Measurements from ENCODE around the gene NUMBL.

The NUMBL gene

DNA sequence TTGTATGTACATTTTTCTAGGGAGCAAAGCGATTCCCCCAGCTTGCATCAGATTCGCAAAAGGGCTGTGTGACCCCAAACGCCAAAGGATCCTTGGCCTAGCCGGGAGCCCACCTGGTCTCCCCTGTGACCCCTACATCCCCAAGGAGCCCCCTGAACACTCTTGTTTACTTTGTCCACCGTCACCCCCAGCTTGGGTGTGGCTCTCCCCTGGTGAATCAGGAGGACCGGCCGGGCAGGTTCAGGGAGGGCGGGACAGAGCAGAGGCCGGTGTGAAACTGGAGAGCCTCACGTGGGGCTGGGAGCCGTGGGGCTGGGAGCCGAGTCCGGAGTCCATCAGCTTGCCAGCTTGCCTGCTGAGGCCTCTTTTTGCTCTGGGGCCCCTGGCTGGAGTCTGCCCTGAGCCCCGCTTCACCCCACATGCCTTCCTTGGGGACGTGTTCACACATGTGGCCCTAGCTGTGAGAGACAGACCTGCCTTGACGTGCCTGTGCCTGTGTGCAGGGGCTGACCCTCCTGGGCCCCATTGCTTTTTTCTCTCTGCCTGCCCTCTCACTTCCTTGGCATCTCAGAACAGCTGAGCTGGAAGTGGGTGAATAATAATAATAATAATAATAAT is 28.4 kb upstream of the NUMBL start:
- H3K27ac ChIP-seq: peak overlapping the region; percentile 94
- TF ChIP-seq, protein P1, sequence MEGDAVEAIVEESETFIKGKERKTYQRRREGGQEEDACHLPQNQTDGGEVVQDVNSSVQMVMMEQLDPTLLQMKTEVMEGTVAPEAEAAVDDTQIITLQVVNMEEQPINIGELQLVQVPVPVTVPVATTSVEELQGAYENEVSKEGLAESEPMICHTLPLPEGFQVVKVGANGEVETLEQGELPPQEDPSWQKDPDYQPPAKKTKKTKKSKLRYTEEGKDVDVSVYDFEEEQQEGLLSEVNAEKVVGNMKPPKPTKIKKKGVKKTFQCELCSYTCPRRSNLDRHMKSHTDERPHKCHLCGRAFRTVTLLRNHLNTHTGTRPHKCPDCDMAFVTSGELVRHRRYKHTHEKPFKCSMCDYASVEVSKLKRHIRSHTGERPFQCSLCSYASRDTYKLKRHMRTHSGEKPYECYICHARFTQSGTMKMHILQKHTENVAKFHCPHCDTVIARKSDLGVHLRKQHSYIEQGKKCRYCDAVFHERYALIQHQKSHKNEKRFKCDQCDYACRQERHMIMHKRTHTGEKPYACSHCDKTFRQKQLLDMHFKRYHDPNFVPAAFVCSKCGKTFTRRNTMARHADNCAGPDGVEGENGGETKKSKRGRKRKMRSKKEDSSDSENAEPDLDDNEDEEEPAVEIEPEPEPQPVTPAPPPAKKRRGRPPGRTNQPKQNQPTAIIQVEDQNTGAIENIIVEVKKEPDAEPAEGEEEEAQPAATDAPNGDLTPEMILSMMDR (conservative IDR thresholded peaks at IDR 0.05): no peak

DNA sequence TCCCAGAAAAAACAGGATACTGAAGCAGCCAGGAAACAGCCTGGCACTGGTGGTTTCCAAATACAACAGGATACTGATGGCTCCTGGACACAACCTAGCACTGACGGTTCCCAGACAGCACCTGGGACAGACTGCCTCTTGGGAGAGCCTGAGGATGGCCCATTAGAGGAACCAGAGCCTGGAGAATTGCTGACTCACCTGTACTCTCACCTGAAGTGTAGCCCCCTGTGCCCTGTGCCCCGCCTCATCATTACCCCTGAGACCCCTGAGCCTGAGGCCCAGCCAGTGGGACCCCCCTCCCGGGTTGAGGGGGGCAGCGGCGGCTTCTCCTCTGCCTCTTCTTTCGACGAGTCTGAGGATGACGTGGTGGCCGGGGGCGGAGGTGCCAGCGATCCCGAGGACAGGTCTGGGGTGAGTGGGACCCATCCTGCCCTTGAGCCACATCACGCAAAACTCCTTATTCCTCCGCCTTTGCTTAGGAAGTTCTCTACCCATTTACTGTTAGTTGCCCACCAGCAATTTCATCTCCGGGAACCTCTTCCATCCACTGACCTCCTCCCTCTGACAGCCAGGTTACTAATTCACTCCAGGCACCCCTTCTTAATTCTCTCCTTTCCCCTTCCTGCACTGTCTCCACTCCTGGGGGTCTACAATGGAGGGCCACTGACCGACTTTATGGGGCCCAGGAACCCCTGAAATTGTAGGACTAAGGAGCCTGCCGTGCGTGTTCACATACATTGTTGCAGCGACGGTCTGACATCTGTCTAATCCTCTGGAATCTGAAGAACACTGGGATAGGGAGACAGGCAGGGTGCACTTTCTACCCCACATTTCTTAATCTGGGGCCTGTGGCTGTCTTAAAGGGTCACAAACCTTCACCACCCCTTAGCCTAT is 27.7 kb upstream of the NUMBL start:
- TF ChIP-seq, protein P1 (conservative IDR thresholded peaks at IDR 0.05): no peak
- peak overlapping the region; percentile 94 for H3K27ac ChIP-seq

DNA sequence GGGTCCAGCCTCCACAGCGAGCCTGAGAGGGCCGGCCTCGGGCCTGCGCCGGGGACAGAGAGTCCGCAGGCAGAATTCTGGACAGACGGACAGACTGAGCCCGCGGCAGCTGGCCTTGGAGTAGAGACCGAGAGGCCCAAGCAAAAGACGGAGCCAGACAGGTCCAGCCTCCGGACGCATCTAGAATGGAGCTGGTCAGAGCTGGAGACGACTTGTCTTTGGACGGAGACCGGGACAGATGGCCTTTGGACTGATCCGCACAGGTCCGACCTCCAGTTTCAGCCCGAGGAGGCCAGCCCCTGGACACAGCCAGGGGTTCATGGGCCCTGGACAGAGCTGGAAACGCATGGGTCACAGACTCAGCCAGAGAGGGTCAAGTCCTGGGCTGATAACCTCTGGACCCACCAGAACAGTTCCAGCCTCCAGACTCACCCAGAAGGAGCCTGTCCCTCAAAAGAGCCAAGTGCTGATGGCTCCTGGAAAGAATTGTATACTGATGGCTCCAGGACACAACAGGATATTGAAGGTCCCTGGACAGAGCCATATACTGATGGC is 27.0 kb upstream of the NUMBL start:
- peak overlapping the region; percentile 94 for H3K27ac ChIP-seq
- TF ChIP-seq, protein P1 (conservative IDR thresholded peaks at IDR 0.05): peak; percentile 16; the same call in 1 of the 2 replicates

DNA sequence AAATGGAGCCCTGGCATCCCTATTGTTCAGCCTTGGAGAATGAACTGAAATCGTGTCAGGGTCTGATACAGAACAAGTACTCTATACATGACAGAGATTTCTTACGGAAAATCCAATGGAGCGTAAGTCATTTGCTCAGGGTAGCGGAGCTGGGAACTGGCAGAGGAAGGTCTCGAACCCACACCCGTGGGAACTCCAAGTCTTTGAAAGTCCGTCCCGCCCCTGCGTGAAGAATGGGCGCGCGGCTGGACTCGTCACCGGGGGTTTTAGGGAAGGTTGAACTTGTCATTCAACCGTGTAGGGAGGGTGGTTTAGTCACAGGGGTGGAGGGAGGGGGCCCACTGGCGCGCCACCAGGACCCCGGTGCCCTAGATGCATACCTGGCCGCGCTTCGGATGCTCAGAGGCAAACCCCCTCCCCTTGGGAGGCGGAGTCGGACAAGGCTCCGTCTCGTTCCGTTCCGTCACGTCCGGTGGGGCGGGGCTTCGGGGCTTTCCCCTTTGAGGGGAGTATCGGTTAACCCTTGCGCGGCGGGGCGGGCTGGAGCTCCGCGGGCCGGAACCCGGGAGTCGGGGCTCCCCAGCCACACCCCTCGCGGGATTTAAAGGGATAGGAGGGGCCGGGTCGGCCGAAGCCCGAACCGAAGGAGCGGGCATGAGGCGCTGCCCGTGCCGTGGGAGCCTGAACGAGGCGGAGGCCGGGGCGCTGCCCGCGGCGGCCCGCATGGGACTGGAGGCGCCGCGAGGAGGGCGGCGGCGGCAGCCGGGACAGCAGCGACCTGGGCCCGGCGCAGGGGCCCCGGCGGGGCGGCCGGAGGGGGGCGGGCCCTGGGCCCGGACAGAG is 26.3 kb upstream of the NUMBL start, which contains the start of the genes COQ8B and ITPKC:
Gene COQ8B, minus strand, starts transcription at position 405 of the 843 bp plus-strand sequence. CDS start 2,254 bp downstream, outside the sequence.
Gene ITPKC, plus strand, starts transcription at position 631 of the 843 bp plus-strand sequence. Its CDS starts 24 bp downstream, at position 655.
- TF ChIP-seq, protein P1 (conservative IDR thresholded peaks at IDR 0.05): peak; percentile 52
- peak within 1 kb of the TSS; percentile 94 for H3K27ac ChIP-seq

DNA sequence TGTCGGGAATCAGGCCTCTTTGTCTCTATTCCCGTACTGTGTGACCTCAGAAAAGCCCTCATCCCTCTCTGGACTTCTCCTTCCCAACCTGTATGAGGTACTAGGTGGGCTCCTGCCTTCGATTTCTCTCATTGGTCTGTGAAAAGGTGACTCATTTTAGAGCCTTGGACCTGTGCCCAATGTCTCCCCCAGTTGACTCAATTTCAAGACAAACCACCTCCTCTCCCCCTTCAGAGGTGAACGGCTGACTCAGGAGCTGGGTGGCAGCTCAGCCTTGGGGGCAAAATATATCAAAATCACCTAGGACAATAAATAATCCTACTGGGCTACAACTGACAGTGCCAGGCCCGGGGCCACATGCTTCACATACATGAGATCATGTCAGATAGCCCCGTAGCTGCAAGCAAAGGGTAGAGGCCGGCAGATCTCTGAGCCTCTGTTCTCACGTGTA is 25.6 kb upstream of the NUMBL start:
- TF ChIP-seq, protein P1 (conservative IDR thresholded peaks at IDR 0.05): no peak

DNA sequence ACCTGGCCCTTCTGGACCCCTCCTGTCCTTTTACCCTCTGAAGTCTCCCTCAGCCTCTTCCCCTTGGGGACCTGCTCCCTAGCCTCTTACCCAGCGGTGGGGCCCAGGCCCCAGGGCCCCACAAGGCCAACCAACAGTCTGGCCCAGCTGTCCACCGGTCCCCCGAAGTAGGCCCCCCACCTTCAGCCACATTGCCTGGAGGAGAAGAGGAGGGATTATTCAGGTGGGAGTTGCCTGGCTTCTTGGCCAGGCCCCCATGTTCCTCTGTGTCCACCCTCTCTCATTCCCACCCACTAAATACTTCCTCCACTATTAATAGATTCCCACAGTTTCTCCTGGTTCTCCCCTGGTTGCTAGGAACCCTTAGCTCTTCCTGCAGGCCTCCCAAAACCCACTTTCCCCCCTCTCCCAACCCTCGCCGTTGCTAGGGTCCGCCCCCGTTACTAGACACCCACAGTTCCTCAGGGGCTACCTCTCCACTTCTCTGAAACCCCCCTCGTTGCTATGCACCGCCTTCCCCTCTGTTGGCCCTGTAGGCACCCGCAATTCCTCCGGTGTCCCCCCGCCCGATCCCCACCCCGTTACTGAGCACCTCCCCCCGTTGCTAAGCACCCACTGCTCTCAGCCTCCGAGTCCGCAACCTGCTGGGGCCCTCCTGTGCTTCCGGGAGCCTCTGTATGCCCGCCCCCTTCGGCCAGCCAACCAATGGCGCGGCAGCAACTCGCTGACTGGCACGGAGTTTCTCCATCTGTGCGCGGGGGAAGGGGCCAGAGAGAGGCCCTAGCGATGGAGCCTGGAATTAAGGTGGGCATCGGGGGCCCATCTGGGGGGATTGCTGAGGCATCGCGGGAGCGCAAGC is 24.2 kb upstream of the NUMBL start:
- TF ChIP-seq, protein P1 (conservative IDR thresholded peaks at IDR 0.05): 0 out of 2 replicates have a peak, but pooled peaks have one; percentile 6
- H3K27ac ChIP-seq: peak overlapping the region; percentile 94

More for the DNA sequence above, 25.6 kb upstream of the NUMBL start:
- peak overlapping the region; percentile 94 for H3K27ac ChIP-seq

Measured in VCaP (cell line).